HEK293 (cell line): ENCODE results near the gene SARNP.
A peak's percentile ranks its signal among the peaks of the same experiment; 100 is the strongest.

Experiments used
- HOXA7 ChIP-seq: sonication (generic); formaldehyde crosslinking; IDR thresholded peaks from 2 replicates; pipeline ENCODE4 v1.8.1; 2022; ENCODE audit warnings: missing genetic modification reagents, borderline replicate concordance
- IKZF3 ChIP-seq: fragments of 450-650 bp; IDR thresholded peaks from 2 replicates; pipeline ENCODE4 v1.5.0; 2018; ENCODE audit warnings: missing biosample characterization, mild to moderate bottlenecking, missing genetic modification characterization, moderate library complexity
- SCRT1 ChIP-seq: fragments of 450-650 bp; formaldehyde crosslinking; IDR thresholded peaks from 2 replicates; pipeline ENCODE4 v1.5.1; 2016; ENCODE audit warnings: missing biosample characterization, missing genetic modification characterization, borderline replicate concordance
- SETDB1 ChIP-seq: IDR thresholded peaks from one replicate; pipeline ENCODE4 v1.6.1; 2017; ENCODE audit warnings: mild to moderate bottlenecking, low read length, moderate library complexity, mixed read lengths; ENCODE audit not compliant: insufficient read length
- SP2 ChIP-seq: fragments of 450-650 bp; formaldehyde crosslinking; IDR thresholded peaks from 2 replicates; pipeline ENCODE4 v1.5.1; 2016; ENCODE audit warnings: missing biosample characterization, missing genetic modification characterization
- SP3 ChIP-seq: fragments of 450-650 bp; formaldehyde crosslinking; IDR thresholded peaks from 2 replicates; pipeline ENCODE4 v1.5.1; 2016; ENCODE audit warnings: missing biosample characterization, missing genetic modification characterization
- ZBTB17 ChIP-seq: fragments of 450-650 bp; formaldehyde crosslinking; IDR thresholded peaks from 2 replicates; pipeline ENCODE4 v1.5.1; 2016; ENCODE audit warnings: missing biosample characterization, missing genetic modification characterization
- ZBTB48 ChIP-seq: fragments of 450-650 bp; formaldehyde crosslinking; IDR thresholded peaks from 2 replicates; pipeline ENCODE4 v1.5.1; 2016; ENCODE audit warnings: missing biosample characterization, missing genetic modification characterization
- ZBTB7A ChIP-seq: fragments of 450-650 bp; formaldehyde crosslinking; IDR thresholded peaks from 2 replicates; pipeline ENCODE4 v1.5.1; 2016; ENCODE audit warnings: low read depth, missing biosample characterization, missing genetic modification characterization
- ZNF121 ChIP-seq: fragments of 450-650 bp; formaldehyde crosslinking; IDR thresholded peaks from 2 replicates; pipeline ENCODE4 v1.5.1; 2016; ENCODE audit warnings: missing biosample characterization, missing genetic modification characterization
- ZNF248 ChIP-seq: fragments of 450-650 bp; formaldehyde crosslinking; IDR thresholded peaks from 2 replicates; pipeline ENCODE4 v1.5.1; 2017; ENCODE audit warnings: missing biosample characterization, missing genetic modification characterization
- ZNF335 ChIP-seq: fragments of 450-650 bp; formaldehyde crosslinking; conservative IDR thresholded peaks from 2 replicates; pipeline ENCODE4 v1.5.1; 2016; ENCODE audit warnings: missing biosample characterization, missing genetic modification characterization
- ZNF366 ChIP-seq: fragments of 450-650 bp; formaldehyde crosslinking; conservative IDR thresholded peaks from 2 replicates; pipeline ENCODE4 v1.5.1; 2016; ENCODE audit warnings: missing biosample characterization, missing genetic modification characterization
- ZNF510 ChIP-seq: fragments of 450-650 bp; formaldehyde crosslinking; IDR thresholded peaks from 2 replicates; pipeline ENCODE4 v1.5.1; 2018; ENCODE audit warnings: mild to moderate bottlenecking, missing genetic modification characterization, missing biosample characterization; ENCODE audit not compliant: insufficient replicate concordance
- ZNF660 ChIP-seq: fragments of 450-650 bp; IDR thresholded peaks from 2 replicates; pipeline ENCODE4 v1.5.1; 2018; ENCODE audit warnings: missing biosample characterization, mild to moderate bottlenecking, missing genetic modification characterization
- ZNF677 ChIP-seq: fragments of 450-650 bp; IDR thresholded peaks from 2 replicates; pipeline ENCODE4 v1.5.0; 2018; ENCODE audit warnings: missing biosample characterization, mild to moderate bottlenecking, missing genetic modification characterization, moderate library complexity
- ZNF701 ChIP-seq: fragments of 450-650 bp; formaldehyde crosslinking; IDR thresholded peaks from 2 replicates; pipeline ENCODE4 v1.5.1; 2016; ENCODE audit warnings: missing biosample characterization, missing genetic modification characterization
- ZNF707 ChIP-seq: fragments of 450-650 bp; formaldehyde crosslinking; IDR thresholded peaks from 2 replicates; pipeline ENCODE4 v1.5.1; 2016; ENCODE audit warnings: missing biosample characterization, missing genetic modification characterization
- ZNF76 ChIP-seq: fragments of 450-650 bp; formaldehyde crosslinking; IDR thresholded peaks from 2 replicates; pipeline ENCODE4; 2016; ENCODE audit warnings: low read depth, missing biosample characterization, missing genetic modification characterization, borderline replicate concordance
- ZNF837 ChIP-seq: fragments of 450-650 bp; formaldehyde crosslinking; IDR thresholded peaks from 2 replicates; pipeline ENCODE4 v1.5.1; 2016; ENCODE audit warnings: missing biosample characterization, missing genetic modification characterization
- ZSCAN23 ChIP-seq: fragments of 450-650 bp; formaldehyde crosslinking; IDR thresholded peaks from 2 replicates; pipeline ENCODE4 v1.5.1; 2016; ENCODE audit warnings: missing biosample characterization, missing genetic modification characterization
- ZSCAN30 ChIP-seq: fragments of 450-650 bp; IDR thresholded peaks from 2 replicates; pipeline ENCODE4 v1.5.1; 2018; ENCODE audit warnings: missing biosample characterization, mild to moderate bottlenecking, missing genetic modification characterization, moderate library complexity
- TF ChIP-seq, protein P1 (sequence below): fragments of 450-650 bp; formaldehyde crosslinking; optimal IDR thresholded peaks from 2 replicates; pipeline ENCODE3; 2016; ENCODE audit warnings: missing biosample characterization, mild to moderate bottlenecking, missing genetic modification characterization
- TF ChIP-seq, protein P2 (sequence below): fragments of 450-650 bp; formaldehyde crosslinking; IDR thresholded peaks from 2 replicates; pipeline ENCODE4 v1.5.1; 2016; ENCODE audit warnings: missing biosample characterization, missing genetic modification characterization
- TF ChIP-seq, protein P3 (sequence below): fragments of 450-650 bp; formaldehyde crosslinking; IDR thresholded peaks from 2 replicates; pipeline ENCODE4 v1.5.1; 2016; ENCODE audit warnings: missing biosample characterization, missing genetic modification characterization
- TF ChIP-seq, protein P4 (sequence below): fragments of 450-650 bp; formaldehyde crosslinking; IDR thresholded peaks from 2 replicates; pipeline ENCODE4 v1.5.1; 2016; ENCODE audit warnings: missing biosample characterization, missing genetic modification characterization
- TF ChIP-seq, protein P5 (sequence below): fragments of 450-650 bp; formaldehyde crosslinking; conservative IDR thresholded peaks from 2 replicates; pipeline ENCODE4 v1.5.1; 2016; ENCODE audit warnings: low read depth, missing biosample characterization, missing genetic modification characterization

The SARNP gene

DNA sequence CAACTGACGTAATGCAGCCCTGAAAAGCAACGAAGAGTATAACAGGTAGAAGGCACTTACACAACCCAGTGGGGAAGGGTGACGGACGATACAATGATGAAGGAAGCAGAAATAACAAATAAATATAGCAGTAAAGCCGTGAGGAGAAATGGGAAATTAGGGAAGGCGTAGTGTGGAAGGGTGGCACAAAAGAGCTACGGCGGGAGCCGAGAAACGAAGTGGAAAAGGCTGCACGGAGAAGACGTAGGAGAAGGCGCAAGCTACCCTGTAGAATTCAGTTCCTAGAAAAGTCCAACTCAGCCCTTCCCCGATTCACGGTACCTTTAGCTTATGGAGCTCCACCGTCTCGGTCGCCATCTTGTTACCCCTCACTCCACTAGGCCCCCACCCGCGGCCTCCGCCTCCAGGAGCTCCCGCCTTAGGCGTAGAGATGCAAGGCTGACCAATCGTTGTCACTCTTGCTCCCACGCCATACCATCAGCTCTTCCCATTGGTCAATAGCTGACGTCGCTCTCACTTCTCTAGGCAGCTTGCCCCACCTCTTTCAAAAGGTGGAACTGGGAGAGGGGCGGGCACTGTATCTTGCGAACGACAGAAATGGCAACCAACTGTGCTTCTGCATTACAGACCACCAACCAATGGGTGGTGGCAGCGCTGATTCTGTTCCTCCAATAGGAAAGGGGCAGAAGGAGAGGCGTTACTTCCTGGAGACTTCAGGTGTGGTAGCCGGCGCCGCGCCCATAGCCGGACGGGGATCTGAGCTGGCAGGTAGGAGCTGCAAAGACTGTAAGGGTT lies at the start of gene SARNP, which contains the start of gene ORMDL2 (continued):
- TF ChIP-seq, protein P1, sequence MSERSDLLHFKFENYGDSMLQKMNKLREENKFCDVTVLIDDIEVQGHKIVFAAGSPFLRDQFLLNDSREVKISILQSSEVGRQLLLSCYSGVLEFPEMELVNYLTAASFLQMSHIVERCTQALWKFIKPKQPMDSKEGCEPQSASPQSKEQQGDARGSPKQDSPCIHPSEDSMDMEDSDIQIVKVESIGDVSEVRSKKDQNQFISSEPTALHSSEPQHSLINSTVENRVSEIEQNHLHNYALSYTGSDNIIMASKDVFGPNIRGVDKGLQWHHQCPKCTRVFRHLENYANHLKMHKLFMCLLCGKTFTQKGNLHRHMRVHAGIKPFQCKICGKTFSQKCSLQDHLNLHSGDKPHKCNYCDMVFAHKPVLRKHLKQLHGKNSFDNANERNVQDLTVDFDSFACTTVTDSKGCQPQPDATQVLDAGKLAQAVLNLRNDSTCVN (tag by site-specific recombination) = peak; percentile 20
- TF ChIP-seq ZNF366 (tag by site-specific recombination) = peak; percentile 88
- TF ChIP-seq, protein P2, sequence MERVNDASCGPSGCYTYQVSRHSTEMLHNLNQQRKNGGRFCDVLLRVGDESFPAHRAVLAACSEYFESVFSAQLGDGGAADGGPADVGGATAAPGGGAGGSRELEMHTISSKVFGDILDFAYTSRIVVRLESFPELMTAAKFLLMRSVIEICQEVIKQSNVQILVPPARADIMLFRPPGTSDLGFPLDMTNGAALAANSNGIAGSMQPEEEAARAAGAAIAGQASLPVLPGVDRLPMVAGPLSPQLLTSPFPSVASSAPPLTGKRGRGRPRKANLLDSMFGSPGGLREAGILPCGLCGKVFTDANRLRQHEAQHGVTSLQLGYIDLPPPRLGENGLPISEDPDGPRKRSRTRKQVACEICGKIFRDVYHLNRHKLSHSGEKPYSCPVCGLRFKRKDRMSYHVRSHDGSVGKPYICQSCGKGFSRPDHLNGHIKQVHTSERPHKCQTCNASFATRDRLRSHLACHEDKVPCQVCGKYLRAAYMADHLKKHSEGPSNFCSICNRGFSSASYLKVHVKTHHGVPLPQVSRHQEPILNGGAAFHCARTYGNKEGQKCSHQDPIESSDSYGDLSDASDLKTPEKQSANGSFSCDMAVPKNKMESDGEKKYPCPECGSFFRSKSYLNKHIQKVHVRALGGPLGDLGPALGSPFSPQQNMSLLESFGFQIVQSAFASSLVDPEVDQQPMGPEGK (tag by site-specific recombination) = peak; percentile 88
- peak; percentile 99 for TF ChIP-seq SP2 (tag by site-specific recombination)
- peak; percentile 84; the same call in 1 of the 2 replicates for TF ChIP-seq ZSCAN23 (tag by site-specific recombination)
- TF ChIP-seq SETDB1 = no peak
- TF ChIP-seq, protein P3, sequence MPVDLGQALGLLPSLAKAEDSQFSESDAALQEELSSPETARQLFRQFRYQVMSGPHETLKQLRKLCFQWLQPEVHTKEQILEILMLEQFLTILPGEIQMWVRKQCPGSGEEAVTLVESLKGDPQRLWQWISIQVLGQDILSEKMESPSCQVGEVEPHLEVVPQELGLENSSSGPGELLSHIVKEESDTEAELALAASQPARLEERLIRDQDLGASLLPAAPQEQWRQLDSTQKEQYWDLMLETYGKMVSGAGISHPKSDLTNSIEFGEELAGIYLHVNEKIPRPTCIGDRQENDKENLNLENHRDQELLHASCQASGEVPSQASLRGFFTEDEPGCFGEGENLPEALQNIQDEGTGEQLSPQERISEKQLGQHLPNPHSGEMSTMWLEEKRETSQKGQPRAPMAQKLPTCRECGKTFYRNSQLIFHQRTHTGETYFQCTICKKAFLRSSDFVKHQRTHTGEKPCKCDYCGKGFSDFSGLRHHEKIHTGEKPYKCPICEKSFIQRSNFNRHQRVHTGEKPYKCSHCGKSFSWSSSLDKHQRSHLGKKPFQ (tag by site-specific recombination) = 0 out of 2 replicates have a peak, but pooled peaks have one; percentile 19
- no peak for TF ChIP-seq ZNF701 (tag by site-specific recombination)
- no peak for TF ChIP-seq ZNF837 (tag by site-specific recombination)
- no peak for TF ChIP-seq ZNF707 (tag by site-specific recombination)
- TF ChIP-seq ZBTB17 (tag by site-specific recombination) = peak; percentile 98
- TF ChIP-seq ZNF335 (tag by site-specific recombination) = peak; percentile 95; the same call in 1 of the 2 replicates
- TF ChIP-seq ZNF121 (tag by site-specific recombination) = no peak
- TF ChIP-seq SCRT1 (tag by site-specific recombination) = peak; percentile 29; the same call in 1 of the 2 replicates
- TF ChIP-seq ZNF76 = peak; percentile 81; the same call in 1 of the 2 replicates
- peak; percentile 97 for TF ChIP-seq SP3 (tag by site-specific recombination)
- TF ChIP-seq, protein P4, sequence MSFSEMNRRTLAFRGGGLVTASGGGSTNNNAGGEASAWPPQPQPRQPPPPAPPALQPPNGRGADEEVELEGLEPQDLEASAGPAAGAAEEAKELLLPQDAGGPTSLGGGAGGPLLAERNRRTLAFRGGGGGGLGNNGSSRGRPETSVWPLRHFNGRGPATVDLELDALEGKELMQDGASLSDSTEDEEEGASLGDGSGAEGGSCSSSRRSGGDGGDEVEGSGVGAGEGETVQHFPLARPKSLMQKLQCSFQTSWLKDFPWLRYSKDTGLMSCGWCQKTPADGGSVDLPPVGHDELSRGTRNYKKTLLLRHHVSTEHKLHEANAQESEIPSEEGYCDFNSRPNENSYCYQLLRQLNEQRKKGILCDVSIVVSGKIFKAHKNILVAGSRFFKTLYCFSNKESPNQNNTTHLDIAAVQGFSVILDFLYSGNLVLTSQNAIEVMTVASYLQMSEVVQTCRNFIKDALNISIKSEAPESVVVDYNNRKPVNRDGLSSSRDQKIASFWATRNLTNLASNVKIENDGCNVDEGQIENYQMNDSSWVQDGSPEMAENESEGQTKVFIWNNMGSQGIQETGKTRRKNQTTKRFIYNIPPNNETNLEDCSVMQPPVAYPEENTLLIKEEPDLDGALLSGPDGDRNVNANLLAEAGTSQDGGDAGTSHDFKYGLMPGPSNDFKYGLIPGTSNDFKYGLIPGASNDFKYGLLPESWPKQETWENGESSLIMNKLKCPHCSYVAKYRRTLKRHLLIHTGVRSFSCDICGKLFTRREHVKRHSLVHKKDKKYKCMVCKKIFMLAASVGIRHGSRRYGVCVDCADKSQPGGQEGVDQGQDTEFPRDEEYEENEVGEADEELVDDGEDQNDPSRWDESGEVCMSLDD = peak; percentile 83
- no peak for TF ChIP-seq ZNF248 (tag by site-specific recombination)
- TF ChIP-seq ZBTB48 (tag by site-specific recombination) = peak; percentile 94
- TF ChIP-seq IKZF3 (tag by site-specific recombination) = peak; percentile 6; the same call in 1 of the 2 replicates
- no peak for TF ChIP-seq ZNF677
- TF ChIP-seq ZNF660 (tag by site-specific recombination) = peak; percentile 35; the same call in 1 of the 2 replicates
- TF ChIP-seq ZBTB7A (tag by site-specific recombination) = peak; percentile 78; the same call in 1 of the 2 replicates
- TF ChIP-seq ZNF510 (tag by site-specific recombination) = no peak
- TF ChIP-seq HOXA7 (CRISPR knock-in tag) = no peak
- TF ChIP-seq, protein P5, sequence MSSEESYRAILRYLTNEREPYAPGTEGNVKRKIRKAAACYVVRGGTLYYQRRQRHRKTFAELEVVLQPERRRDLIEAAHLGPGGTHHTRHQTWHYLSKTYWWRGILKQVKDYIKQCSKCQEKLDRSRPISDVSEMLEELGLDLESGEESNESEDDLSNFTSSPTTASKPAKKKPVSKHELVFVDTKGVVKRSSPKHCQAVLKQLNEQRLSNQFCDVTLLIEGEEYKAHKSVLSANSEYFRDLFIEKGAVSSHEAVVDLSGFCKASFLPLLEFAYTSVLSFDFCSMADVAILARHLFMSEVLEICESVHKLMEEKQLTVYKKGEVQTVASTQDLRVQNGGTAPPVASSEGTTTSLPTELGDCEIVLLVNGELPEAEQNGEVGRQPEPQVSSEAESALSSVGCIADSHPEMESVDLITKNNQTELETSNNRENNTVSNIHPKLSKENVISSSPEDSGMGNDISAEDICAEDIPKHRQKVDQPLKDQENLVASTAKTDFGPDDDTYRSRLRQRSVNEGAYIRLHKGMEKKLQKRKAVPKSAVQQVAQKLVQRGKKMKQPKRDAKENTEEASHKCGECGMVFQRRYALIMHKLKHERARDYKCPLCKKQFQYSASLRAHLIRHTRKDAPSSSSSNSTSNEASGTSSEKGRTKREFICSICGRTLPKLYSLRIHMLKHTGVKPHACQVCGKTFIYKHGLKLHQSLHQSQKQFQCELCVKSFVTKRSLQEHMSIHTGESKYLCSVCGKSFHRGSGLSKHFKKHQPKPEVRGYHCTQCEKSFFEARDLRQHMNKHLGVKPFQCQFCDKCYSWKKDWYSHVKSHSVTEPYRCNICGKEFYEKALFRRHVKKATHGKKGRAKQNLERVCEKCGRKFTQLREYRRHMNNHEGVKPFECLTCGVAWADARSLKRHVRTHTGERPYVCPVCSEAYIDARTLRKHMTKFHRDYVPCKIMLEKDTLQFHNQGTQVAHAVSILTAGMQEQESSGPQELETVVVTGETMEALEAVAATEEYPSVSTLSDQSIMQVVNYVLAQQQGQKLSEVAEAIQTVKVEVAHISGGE = peak; percentile 40; the same call in 1 of the 2 replicates
- TF ChIP-seq ZSCAN30 (tag by site-specific recombination) = no peak
